A549 treated with DMSO at 1 μM for 4 hours (cell line): ENCODE results near the gene TBC1D8. TPM values are rescaled to one million over a fixed set of nuclear protein-coding genes. Genes with fewer than 3 reads are reported as not detected.

Experiments used
- total RNA-seq: library from RNA; stranded (reverse); fragments of 200-300 nt; extraction: Qiagen RNA extraction; gene quantifications from 5 replicates; pipeline ENCODE4 v1.2.3, GENCODE V29; 2022; ENCODE audit warnings: low read depth

TBC1D8 gene
- total RNA-seq: 28.8 to 38.3 TPM (median 35.7 TPM) in 5 replicates

GRCh38 chr2:101151146-101151858 lies at the start of gene TBC1D8:
TBC1D8 (minus strand) TSS chr2:101151382; CDS start chr2:101151253, 129 bp downstream.

DNA sequence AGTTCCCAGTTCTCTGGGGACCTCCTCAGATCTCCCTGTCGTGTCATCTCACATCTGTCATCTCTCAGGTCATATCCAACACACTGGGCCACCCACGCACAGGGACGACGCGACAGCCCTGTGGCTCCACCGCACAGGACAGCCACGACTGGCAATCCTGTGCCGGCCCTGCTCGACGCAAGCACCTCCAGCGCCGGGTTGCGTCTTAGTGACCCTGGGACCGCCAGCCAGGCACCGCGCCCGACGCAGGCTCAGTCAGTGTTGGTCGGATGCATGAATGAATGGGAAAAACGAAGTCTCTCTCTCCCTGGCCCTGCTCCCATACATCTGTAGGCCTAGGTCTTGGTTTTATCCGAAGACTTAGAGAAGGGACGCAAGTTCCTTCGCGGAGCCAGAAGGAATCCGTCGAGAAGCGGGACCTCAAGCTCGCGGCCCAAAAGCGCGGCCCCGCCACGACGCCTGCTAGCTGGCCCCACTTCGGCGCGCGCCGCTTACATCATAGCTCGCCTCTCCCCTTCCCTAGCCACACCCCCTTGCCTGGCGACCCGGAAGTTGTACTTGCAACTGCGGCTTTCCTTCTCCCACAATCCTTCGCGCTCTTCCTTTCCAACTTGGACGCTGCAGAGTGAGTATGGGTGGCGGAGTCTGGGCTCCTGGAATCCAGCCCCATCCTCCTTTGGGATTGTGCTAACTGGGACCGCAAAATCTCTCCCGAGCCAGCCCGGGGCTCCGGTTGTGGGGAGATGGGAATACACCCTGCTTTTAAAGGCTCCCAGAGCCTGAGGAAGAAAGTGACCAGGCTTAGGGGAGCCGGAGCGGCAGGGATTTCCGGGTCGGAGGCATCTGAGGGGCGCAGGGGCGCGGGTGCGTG lies 149.3 kb downstream of the TBC1D8 start, which contains the start of gene RPL31:
RPL31 (plus strand) TSS at position 599 of the 871 bp plus-strand sequence. CDS start 413 bp downstream, outside the sequence.

Other genes starting within 250 kb of the TBC1D8 start
- gene RPL31, start 149.1 kb downstream of the TBC1D8 start, total RNA-seq: 1,630 to 2,339 TPM (median 2,173 TPM) in 5 replicates
- gene CNOT11, start 101.5 kb upstream of the TBC1D8 start, total RNA-seq: 40.3 to 46.1 TPM (median 44.2 TPM) in 5 replicates
- gene RNF149, start 157.3 kb upstream of the TBC1D8 start, total RNA-seq: 27.3 to 48.4 TPM (median 42.9 TPM) in 5 replicates
- 3.5 to 10.0 TPM (median 8.7 TPM) in 5 replicates for gene CREG2, start 236.1 kb upstream of the TBC1D8 start, total RNA-seq